Activated B cell treated with CpG ODN at 0.5 μM for 24 hours (primary cell): Measurements from ENCODE around the gene CACNA1I. TPM values are rescaled to one million over a fixed set of nuclear protein-coding genes. Genes with fewer than 3 reads are reported as not detected.

Experiments used
- ATAC-seq: fragments of 200-7000 bp; cut with Tn5 transposase; one replicate; pipeline ENCODE4 v1.10.0; 2021; ENCODE audit warnings: low read depth, mild to moderate bottlenecking, moderate library complexity
- CTCF ChIA-PET: fragments of 350-600 bp; sonication (Branson Sonifier 250); formaldehyde crosslinking; loops from one replicate; lab custom pipeline; 2021; ENCODE audit warnings: antibody characterized with exemption; lab: Charles Lee
- POLR2A ChIA-PET: fragments of 350-600 bp; sonication (Branson Sonifier 250); formaldehyde crosslinking; loops from one replicate; lab custom pipeline; 2021; ENCODE audit warnings: antibody characterized with exemption; lab: Charles Lee
- DNase-seq: peaks from one replicate; pipeline ENCODE4 v3.0.0; 2022
- H3K27ac Mint-ChIP-seq: one replicate; pipeline ENCODE4 v1.8.0; 2020; ENCODE audit warnings: mixed read lengths
- H3K27me3 Mint-ChIP-seq: one replicate; pipeline ENCODE4 v1.8.0; 2021; ENCODE audit warnings: mixed read lengths
- H3K36me3 Mint-ChIP-seq: one replicate; pipeline ENCODE4 v1.8.0; 2021; ENCODE audit warnings: low read depth, mixed read lengths
- H3K4me1 Mint-ChIP-seq: one replicate; pipeline ENCODE4 v1.8.0; 2021; ENCODE audit warnings: mixed read lengths
- H3K4me3 Mint-ChIP-seq: one replicate; pipeline ENCODE4 v1.8.0; 2020; ENCODE audit warnings: mild to moderate bottlenecking, mixed read lengths
- H3K9me3 Mint-ChIP-seq: one replicate; pipeline ENCODE4 v1.8.0; 2020; ENCODE audit warnings: mixed read lengths
- intact Hi-C: fragments of 100-400 bp; cut with micrococcal nuclease; formaldehyde crosslinking; loops from one replicate; pipeline ENCODE4 v1.15.1; 2024
- total RNA-seq: library from RNA; stranded (reverse); gene quantifications from 2 replicates; pipeline ENCODE4 v1.2.3, GENCODE V29; 2022
- TF ChIP-seq, protein P1 (sequence below): fragments of 200-600 bp; IDR thresholded peaks from one replicate; pipeline ENCODE4 v1.8.0; 2022; ENCODE audit warnings: antibody characterized with exemption, mild to moderate bottlenecking

The CACNA1I gene
- total RNA-seq, 1 donor from 2014 or later: not detected

DNA sequence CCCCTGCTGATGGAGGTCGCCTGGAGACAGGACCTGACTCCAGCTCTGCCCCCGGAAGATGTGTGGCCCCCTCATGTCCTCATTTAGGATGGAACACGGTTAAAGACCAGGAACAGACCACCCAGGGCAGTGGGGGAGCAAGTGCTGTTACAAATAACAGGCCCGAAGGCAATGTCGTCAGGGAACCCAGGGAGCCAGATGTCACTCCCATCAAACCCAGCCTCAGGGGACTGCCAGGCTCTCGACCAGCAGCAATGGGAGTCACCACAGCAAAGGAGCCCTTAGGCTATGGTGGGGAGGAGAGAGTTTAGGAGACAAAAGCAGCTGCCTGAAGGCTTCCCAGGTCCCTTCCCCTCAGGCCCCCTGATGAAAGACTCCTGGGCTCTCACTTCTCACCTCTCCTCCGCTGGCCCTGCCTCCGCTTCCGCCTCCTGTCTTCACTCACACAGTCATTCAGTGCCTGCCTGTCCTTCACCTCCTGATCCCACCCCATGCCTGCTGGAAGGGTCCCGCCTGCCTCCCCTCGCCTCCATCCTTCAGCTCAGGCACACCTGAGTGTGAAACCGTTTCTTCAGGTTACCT is 42.4 kb upstream of the CACNA1I start:
- DNase-seq (no peak), ATAC-seq (no peak)
- POLR2A ChIA-PET: interaction anchor here (0.8 to 6.6 kb wide), 12 partner anchors 8 to 525 kb away, joined by 3 to 111 read pairs (median 8); partner anchors contain the start of genes ATF4, MIEF1 and RPL3
- Mint-ChIP-seq H3K27ac (peak overlapping the region; percentile 85), H3K27me3 (no peaks in the 10 kb centered on the region), H3K36me3 (peaks cover 69% of the 10 kb centered on the region), H3K9me3 (no peaks in the 10 kb centered on the region), H3K4me1 (peaks cover 89% of the 10 kb centered on the region), H3K4me3 (peak overlapping the region; percentile 74)
- intact Hi-C loops: loop anchor here (2.0 kb wide), 1 partner anchor 177 kb away; no protein-coding TSS in a partner anchor
- TF ChIP-seq, protein P1, sequence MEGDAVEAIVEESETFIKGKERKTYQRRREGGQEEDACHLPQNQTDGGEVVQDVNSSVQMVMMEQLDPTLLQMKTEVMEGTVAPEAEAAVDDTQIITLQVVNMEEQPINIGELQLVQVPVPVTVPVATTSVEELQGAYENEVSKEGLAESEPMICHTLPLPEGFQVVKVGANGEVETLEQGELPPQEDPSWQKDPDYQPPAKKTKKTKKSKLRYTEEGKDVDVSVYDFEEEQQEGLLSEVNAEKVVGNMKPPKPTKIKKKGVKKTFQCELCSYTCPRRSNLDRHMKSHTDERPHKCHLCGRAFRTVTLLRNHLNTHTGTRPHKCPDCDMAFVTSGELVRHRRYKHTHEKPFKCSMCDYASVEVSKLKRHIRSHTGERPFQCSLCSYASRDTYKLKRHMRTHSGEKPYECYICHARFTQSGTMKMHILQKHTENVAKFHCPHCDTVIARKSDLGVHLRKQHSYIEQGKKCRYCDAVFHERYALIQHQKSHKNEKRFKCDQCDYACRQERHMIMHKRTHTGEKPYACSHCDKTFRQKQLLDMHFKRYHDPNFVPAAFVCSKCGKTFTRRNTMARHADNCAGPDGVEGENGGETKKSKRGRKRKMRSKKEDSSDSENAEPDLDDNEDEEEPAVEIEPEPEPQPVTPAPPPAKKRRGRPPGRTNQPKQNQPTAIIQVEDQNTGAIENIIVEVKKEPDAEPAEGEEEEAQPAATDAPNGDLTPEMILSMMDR: no peak
- CTCF ChIA-PET: interaction anchor here (1.0 to 4.8 kb wide), 20 partner anchors 8 to 819 kb away, joined by 3 to 42 read pairs (median 16); partner anchors contain the start of genes ATF4, RPL3 and TAB1

DNA sequence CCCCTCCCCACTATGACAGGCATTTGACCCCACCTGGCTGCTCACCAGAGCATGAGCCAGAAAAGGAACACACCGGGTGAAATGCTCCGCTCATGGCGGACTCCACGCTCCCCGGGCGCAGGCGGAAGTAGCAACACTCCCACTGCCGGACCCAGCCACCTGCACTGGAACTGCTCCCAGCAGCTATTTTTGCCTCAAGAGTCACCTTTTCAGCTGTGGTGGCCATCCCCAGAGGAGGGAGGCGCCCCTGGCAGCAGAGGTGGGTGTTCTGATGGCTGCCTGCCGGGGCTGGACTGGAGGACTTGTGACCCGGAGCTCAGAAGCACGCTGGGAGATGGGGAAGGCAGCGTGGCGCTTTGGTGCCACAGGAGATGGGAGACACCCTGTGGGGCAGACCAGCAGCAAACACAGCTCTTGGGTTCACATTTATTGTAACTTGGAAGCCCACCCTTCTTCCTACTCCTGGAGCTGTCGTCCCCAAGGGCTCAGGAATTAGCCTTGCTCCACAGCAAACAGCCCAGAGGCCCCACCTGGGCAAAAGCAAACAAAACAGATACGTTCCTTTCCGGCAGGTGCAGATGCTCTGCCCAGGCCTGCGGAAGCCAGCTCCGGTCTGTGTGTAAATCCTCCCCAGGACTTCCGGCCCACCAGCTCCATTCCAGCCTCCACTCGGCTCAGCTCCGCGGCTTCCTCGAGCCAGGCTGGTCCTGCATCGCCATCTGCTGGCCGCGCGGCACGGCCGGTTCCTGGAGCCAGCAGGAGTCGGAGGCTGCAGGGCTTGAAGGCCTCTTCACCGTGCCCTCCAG is 41.7 kb upstream of the CACNA1I start:
- ATAC-seq (peak; percentile 45), DNase-seq (peak; percentile 80)
- Mint-ChIP-seq H3K9me3 (no peaks in the 10 kb centered on the region), H3K36me3 (peaks cover 64% of the 10 kb centered on the region), H3K27me3 (no peaks in the 10 kb centered on the region), H3K27ac (peak overlapping the region; percentile 85), H3K4me1 (peaks cover 85% of the 10 kb centered on the region), H3K4me3 (peak overlapping the region; percentile 74)
- TF ChIP-seq, protein P1: no peak
- ChIA-PET CTCF (interaction anchor here (0.7 to 4.8 kb wide), 41 partner anchors 8 to 819 kb away, joined by 3 to 42 read pairs (median 5); partner anchors contain the start of genes ATF4, MIEF1, RPL3 and SYNGR1), POLR2A (interaction anchor here (0.5 to 6.6 kb wide), 29 partner anchors 8 to 526 kb away, joined by 3 to 111 read pairs (median 4); partner anchors contain the start of genes ATF4, MIEF1, RPL3 and TAB1)
- intact Hi-C loops: loop anchor here (1.0 to 2.0 kb wide), 5 partner anchors 34 to 359 kb away; partner anchors contain the start of gene TAB1

DNA sequence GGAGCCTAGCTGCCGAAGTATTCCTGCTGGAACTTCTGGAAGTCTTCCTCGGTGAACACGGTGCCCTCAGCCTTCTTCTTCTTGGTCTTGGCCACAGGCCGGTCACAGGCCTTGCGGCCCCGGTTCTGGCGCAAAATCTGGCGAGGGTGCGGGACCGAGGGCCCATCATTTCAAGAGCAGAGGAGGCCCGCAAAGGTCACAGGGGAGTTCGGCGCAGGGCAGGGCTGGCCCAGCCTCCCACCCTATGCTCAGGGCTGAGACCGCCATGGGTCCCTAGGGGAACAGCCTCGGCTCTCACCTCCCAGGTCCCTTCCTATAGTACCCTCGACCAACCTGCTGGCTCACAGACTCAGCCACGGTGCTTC is 41.1 kb upstream of the CACNA1I start:
- no peaks in the 10 kb centered on the region for H3K9me3 Mint-ChIP-seq
- H3K4me3 Mint-ChIP-seq: peak overlapping the region; percentile 74
- peaks cover 59% of the 10 kb centered on the region for H3K36me3 Mint-ChIP-seq
- intact Hi-C loops: loop anchor here (1.0 to 2.0 kb wide), 5 partner anchors 34 to 359 kb away; partner anchors contain the start of gene TAB1
- no peak for ATAC-seq
- no peak for DNase-seq
- peak overlapping the region; percentile 85 for H3K27ac Mint-ChIP-seq
- ChIA-PET POLR2A (interaction anchor here (0.5 to 6.6 kb wide), 25 partner anchors 9 to 520 kb away, joined by 3 to 111 read pairs (median 4); partner anchors contain the start of genes ATF4, MIEF1, RPL3 and TAB1), CTCF (interaction anchor here (0.7 to 4.8 kb wide), 37 partner anchors 9 to 818 kb away, joined by 3 to 42 read pairs (median 5); partner anchors contain the start of genes ATF4, RPL3, SYNGR1 and TAB1)
- peaks cover 83% of the 10 kb centered on the region for H3K4me1 Mint-ChIP-seq
- H3K27me3 Mint-ChIP-seq: no peaks in the 10 kb centered on the region
- TF ChIP-seq, protein P1: no peak

DNA sequence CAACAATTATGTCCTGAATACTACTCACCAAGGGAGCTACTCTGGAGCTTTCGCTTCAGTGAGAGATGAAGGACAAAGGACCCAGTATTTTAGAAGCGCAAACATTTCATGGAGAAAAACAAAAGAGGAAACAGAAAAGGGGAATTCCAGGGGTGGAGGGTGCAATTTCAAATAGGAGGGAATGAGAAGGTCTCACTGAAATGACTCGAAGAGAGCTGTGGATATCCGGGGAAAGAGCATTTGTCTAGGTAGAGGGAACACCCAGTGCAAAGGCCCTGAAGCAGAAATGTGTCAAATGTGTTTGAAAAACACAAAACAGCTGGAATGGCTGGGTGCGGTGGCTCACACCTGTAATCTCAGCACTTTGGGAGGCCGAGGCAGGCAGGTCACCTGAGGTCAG is 40.4 kb upstream of the CACNA1I start:
- H3K27ac Mint-ChIP-seq: peak overlapping the region; percentile 85
- no peak for ATAC-seq
- ChIA-PET CTCF (interaction anchor here (0.7 to 4.8 kb wide), 15 partner anchors 10 to 502 kb away, joined by 3 to 42 read pairs (median 7); partner anchors contain the start of genes ATF4 and RPL3), POLR2A (interaction anchor here (0.6 to 6.6 kb wide), 11 partner anchors 10 to 816 kb away, joined by 3 to 111 read pairs (median 4); partner anchors contain the start of genes ATF4, MIEF1, RPL3 and TAB1)
- peaks cover 76% of the 10 kb centered on the region for H3K4me1 Mint-ChIP-seq
- TF ChIP-seq, protein P1: no peak
- peak overlapping the region; percentile 74 for H3K4me3 Mint-ChIP-seq
- DNase-seq: no peak
- no peaks in the 10 kb centered on the region for H3K9me3 Mint-ChIP-seq
- intact Hi-C loops: loop anchor here (5.0 kb wide), 2 partner anchors 658 to 882 kb away; partner anchors contain the start of gene CBX6
- H3K27me3 Mint-ChIP-seq: no peaks in the 10 kb centered on the region
- peaks cover 53% of the 10 kb centered on the region for H3K36me3 Mint-ChIP-seq
